Measurements from ENCODE around the gene GMPS.

- TF ChIP-seq CTCF (conservative IDR thresholded peaks at IDR 0.05; ENCODE audit: low read depth, low read length) (no peak), CHD1 (IDR thresholded peaks at IDR 0.05; ENCODE audit: low read depth, low read length) (no peak; the same call in 1 of the 2 replicates), POLR2A (IDR thresholded peaks at IDR 0.05; ENCODE audit: low read depth, low read length) (peak; percentile 80), RAD21 (IDR thresholded peaks at IDR 0.05; ENCODE audit: low read length) (no peak), CEBPB (IDR thresholded peaks at IDR 0.05; ENCODE audit: low read depth, low read length) (peak; percentile 89)
- TF ChIP-seq, protein P1, sequence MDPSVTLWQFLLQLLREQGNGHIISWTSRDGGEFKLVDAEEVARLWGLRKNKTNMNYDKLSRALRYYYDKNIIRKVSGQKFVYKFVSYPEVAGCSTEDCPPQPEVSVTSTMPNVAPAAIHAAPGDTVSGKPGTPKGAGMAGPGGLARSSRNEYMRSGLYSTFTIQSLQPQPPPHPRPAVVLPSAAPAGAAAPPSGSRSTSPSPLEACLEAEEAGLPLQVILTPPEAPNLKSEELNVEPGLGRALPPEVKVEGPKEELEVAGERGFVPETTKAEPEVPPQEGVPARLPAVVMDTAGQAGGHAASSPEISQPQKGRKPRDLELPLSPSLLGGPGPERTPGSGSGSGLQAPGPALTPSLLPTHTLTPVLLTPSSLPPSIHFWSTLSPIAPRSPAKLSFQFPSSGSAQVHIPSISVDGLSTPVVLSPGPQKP (IDR thresholded peaks at IDR 0.05; ENCODE audit: borderline replicate concordance, low read depth, low read length): no peak
Measured at GRCh38 chr3:155854141-155854940, 16.1 kb upstream of the GMPS start, which contains the start of gene SLC33A1.
